Epithelial cell of esophagus (primary cell): ENCODE data around the gene NDNF.
A peak's percentile ranks its signal among the peaks of the same experiment; 100 is the strongest.

Experiments used
- DNase-seq: peaks from one replicate; pipeline ENCODE4 v3.0.0; 2010; ENCODE audit warnings: low read depth
- H3K4me3 ChIP-seq: 2 replicates; pipeline ENCODE4 v1.5.1; 2011; ENCODE audit warnings: mild to moderate bottlenecking, low read length, control low read depth
- CTCF ChIP-seq: IDR thresholded peaks from 2 replicates; pipeline ENCODE4 v1.5.1; 2011; ENCODE audit warnings: low read depth, mild to moderate bottlenecking, low read length, control low read depth, inconsistent platforms; ENCODE audit not compliant: insufficient read depth; ENCODE audit errors: missing control alignments

NDNF gene

GRCh38 chr4:121107507-121107906 lies 35.2 kb upstream of the NDNF start:
- no peak for DNase-seq
- TF ChIP-seq CTCF: no peak
- no peak overlapping the region for H3K4me3 ChIP-seq

- no peak for TF ChIP-seq CTCF
- DNase-seq: no peak
- no peak overlapping the region for H3K4me3 ChIP-seq
Measured at GRCh38 chr4:121100093-121100775, 27.9 kb upstream of the NDNF start.

GRCh38 chr4:121098266-121098665 lies 25.9 kb upstream of the NDNF start:
- DNase-seq: no peak
- no peak overlapping the region for H3K4me3 ChIP-seq
- TF ChIP-seq CTCF: no peak

- H3K4me3 ChIP-seq: no peak overlapping the region
- peak; percentile 28 for DNase-seq
Measured at GRCh38 chr4:121096629-121097028, 24.3 kb upstream of the NDNF start.

GRCh38 chr4:121096191-121096590 lies 23.9 kb upstream of the NDNF start:
- DNase-seq: no peak
- no peak overlapping the region for H3K4me3 ChIP-seq
- TF ChIP-seq CTCF: no peak

More at GRCh38 chr4:121096629-121097028, 24.3 kb upstream of the NDNF start:
- TF ChIP-seq CTCF: peak; percentile 30

- TF ChIP-seq CTCF: no peak
Measured at GRCh38 chr4:121094297-121094966, 22.1 kb upstream of the NDNF start.

More at GRCh38 chr4:121094297-121094966, 22.1 kb upstream of the NDNF start:
- DNase-seq: no peak
- no peak overlapping the region for H3K4me3 ChIP-seq
